HPDE6-E6E7 (cell line): ENCODE data around the gene BBC3.
"Not testable (repeated sequence)": the region's sequence is repeated elsewhere in the genome, so short reads cannot be mapped to it uniquely, and the experiment has no call there.

Experiments
- DNase-seq: peaks from one replicate; pipeline ENCODE4 v3.0.0; 2011; ENCODE audit warnings: missing footprints; ENCODE audit errors: extremely low spot score

The BBC3 gene

GRCh38 chr19:47258434-47258833 lies 27.4 kb upstream of the BBC3 start:
- no peak for DNase-seq

GRCh38 chr19:47257411-47258169 lies 26.6 kb upstream of the BBC3 start:
- DNase-seq: no peak

- DNase-seq: peak; percentile 95
Measured at GRCh38 chr19:47256693-47257410, 25.9 kb upstream of the BBC3 start.

GRCh38 chr19:47255879-47256692 lies 25.1 kb upstream of the BBC3 start, which contains the start of gene CCDC9:
Gene CCDC9 (plus strand): TSS chr19:47256525. CDS start chr19:47258401, 1,876 bp downstream.
- DNase-seq: peak; percentile 89

GRCh38 chr19:47253970-47254369 lies 23.0 kb upstream of the BBC3 start:
- DNase-seq: no peak

GRCh38 chr19:47253467-47253881 lies 22.5 kb upstream of the BBC3 start:
- no peak for DNase-seq

GRCh38 chr19:47253016-47253415 lies 22.0 kb upstream of the BBC3 start:
- not testable (repeated sequence) for DNase-seq

GRCh38 chr19:47247308-47247990 lies 16.4 kb upstream of the BBC3 start:
- DNase-seq: no peak

- peak; percentile 93 for DNase-seq
Measured at GRCh38 chr19:47243776-47244547, 13.0 kb upstream of the BBC3 start.

GRCh38 chr19:47243364-47243775 lies 12.4 kb upstream of the BBC3 start:
- no peak for DNase-seq

- no peak for DNase-seq
Measured at GRCh38 chr19:47241919-47242577, 11.0 kb upstream of the BBC3 start.

GRCh38 chr19:47240996-47241918 lies 10.3 kb upstream of the BBC3 start:
- peak; percentile 87 for DNase-seq

- no peak for DNase-seq
Measured at GRCh38 chr19:47240556-47240955, 9.6 kb upstream of the BBC3 start.

GRCh38 chr19:47239610-47240296 lies 8.8 kb upstream of the BBC3 start:
- DNase-seq: no peak

- no peak for DNase-seq
Measured at GRCh38 chr19:47239152-47239551, 8.2 kb upstream of the BBC3 start.

- no peak for DNase-seq
Measured at GRCh38 chr19:47236072-47236675, 5.2 kb upstream of the BBC3 start.

GRCh38 chr19:47232422-47233211 lies 1.6 kb upstream of the BBC3 start:
- no peak for DNase-seq
